D721Med (cell line): ENCODE results near the gene CCDC12.

Experiments used
- DNase-seq: peaks from one replicate; pipeline ENCODE4 v3.0.0; 2011; ENCODE audit warnings: low spot score; ENCODE audit not compliant: insufficient read length
- FAIRE-seq: peaks from 2 replicates; lab custom pipeline; 2011; peaks lifted over from hg19 to GRCh38; lab: Jason Lieb, UNC
- TF ChIP-seq, protein P1 (sequence below): IDR thresholded peaks from 2 replicates; pipeline ENCODE4 v1.5.1; 2012; ENCODE audit warnings: mild to moderate bottlenecking, control low read depth; ENCODE audit not compliant: insufficient read depth; ENCODE audit errors: missing control alignments

The CCDC12 gene

GRCh38 chr3:46878781-46879436, 97.6 kb downstream of the CCDC12 start:
- TF ChIP-seq, protein P1, sequence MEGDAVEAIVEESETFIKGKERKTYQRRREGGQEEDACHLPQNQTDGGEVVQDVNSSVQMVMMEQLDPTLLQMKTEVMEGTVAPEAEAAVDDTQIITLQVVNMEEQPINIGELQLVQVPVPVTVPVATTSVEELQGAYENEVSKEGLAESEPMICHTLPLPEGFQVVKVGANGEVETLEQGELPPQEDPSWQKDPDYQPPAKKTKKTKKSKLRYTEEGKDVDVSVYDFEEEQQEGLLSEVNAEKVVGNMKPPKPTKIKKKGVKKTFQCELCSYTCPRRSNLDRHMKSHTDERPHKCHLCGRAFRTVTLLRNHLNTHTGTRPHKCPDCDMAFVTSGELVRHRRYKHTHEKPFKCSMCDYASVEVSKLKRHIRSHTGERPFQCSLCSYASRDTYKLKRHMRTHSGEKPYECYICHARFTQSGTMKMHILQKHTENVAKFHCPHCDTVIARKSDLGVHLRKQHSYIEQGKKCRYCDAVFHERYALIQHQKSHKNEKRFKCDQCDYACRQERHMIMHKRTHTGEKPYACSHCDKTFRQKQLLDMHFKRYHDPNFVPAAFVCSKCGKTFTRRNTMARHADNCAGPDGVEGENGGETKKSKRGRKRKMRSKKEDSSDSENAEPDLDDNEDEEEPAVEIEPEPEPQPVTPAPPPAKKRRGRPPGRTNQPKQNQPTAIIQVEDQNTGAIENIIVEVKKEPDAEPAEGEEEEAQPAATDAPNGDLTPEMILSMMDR, result no peak
- DNase-seq (no peak), FAIRE-seq (no peak)

DNA sequence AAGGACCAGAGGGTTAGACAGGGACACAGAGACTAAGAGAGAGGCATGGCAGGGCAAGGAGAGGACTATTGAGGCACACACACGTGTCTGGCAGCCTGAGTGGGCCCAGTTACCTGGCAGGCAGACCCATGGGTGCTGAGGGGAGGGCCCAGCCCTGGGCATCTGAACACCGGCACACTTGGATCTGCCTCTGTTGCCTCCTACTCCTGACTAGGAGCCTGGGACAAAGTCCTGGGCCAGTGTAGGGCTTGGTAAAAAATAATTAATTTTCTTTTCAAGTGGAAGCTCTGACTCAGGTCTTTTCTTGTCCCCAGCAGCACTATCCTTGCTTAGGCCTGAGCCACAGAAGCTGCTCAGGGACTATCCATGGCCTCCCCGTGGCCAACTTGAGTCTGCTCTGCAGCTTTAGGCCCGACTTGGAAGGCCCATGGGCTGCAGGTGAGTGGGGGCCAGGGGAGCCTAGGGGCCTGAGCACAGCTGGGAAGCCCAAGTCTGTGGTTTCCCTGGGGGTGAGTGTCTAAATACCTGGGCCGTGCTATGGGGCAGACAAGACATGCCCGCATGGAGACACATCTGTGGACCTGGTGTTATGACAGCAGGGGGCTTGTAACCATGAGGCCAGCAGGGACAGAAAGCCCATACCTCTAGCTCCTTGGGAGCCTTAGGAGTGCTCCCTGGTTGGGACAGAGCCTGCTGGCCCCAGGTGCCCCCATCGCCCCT, 99.0 kb downstream of the CCDC12 start, which contains the start of gene PTH1R:
PTH1R (plus strand) TSS at position 316 of the 720 bp plus-strand sequence. CDS start 5,839 bp downstream, outside the sequence.
- no peak for FAIRE-seq
- TF ChIP-seq, protein P1, result no peak
- DNase-seq, result no peak

DNA sequence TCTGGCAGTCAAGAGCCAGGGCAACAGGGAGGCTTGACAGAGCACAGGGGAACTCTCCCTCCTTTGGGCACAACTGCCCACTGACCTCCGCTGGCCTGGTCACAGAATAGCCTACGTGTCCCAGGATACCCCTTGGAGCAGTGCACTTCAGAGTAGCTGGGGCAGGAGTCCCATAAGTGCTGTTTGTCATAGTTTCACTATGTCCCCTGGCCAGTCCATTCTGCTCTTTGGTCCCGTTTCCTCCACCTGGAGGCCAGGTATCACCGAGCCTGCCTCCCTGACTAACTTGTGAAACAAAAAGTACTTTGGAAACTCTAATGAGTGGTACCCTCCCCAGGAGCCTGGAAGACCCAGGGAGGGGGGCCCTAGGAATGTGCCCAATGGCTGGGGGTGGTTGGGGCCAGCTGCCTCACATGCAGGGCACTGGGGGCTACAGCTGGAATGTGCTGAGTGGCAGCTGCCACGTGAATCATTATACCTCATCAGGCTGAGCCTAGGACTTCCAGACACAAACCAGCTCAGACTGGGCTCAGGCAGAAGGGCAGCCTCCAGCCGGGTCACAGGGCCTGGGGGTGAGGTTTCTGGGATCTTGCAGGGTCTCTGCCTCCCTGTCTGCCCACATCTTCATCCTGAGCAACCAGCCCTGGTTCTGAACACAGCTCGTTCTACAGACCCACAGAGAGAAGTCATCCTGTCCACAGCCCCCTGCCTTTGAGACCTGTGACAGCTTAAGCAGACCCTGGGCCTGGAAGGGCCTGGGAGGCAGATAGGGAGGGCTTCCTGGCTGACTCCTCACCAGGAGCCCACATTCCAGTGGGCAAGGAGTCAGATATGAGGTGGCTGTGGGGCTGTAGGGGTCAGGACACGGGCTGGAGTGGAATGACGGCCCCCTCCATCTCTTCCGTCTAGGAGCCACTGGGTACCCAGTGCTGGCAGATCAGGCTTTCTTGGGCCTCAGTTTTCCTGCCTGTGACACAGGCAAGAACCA, 99.9 kb downstream of the CCDC12 start:
- TF ChIP-seq, protein P1, result no peak
- FAIRE-seq, result no peak
- DNase-seq, result peak; percentile 13

DNA sequence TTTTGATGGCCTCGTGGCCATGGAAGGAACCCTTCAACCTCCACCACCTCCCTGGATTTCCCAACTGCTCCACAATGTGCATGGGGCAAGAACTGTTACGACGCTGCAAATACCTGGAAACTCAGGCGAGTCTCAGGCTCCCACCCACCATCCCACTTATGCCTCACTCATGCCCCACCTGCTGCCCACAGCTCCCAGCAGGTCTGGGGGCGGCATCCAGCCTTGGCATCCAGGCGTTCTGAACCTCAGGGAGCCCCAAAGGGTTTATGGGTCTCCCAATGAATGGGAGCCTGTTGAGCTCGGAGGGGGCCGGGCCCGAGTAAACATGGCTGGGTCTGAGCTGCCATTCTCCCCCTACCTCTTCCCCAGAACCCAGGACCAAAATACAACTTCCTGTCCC, 101.0 kb downstream of the CCDC12 start:
- FAIRE-seq, result no peak
- TF ChIP-seq, protein P1, result no peak
- DNase-seq, result no peak

- no peak for DNase-seq
- TF ChIP-seq, protein P1, result no peak
- no peak for FAIRE-seq
Measured at GRCh38 chr3:46874430-46874829, 102.1 kb downstream of the CCDC12 start.

DNA sequence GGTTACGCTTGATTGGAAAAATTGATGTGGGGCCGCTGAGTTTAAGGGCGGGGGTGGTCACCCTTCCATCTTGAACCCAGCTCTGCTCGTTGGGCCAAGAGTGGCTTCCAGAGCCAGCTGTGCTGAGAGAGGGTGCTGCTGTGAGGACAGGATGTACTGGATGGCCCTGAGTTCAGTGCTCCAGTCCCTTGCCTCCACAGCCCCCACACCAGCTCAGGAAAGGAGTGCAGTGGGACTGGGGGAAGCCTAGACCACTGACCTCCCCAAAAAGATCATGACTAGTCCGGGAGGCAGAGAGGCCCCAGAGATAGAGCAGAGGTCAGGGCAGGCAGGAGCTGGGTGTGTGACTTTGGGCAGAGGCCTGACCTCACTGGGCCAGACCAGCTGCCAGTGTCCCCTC, 103.0 kb downstream of the CCDC12 start:
- DNase-seq (peak; percentile 13), FAIRE-seq (no peak)
- TF ChIP-seq, protein P1, result no peak
